Gastrocnemius medialis (tissue), 4 donors: ENCODE data around the gene CACNA1H. TPM values are rescaled to one million over a fixed set of nuclear protein-coding genes. Genes with fewer than 3 reads are reported as not detected.

Source experiments
- ATAC-seq, 2 donors: fragments of 150-250 bp; one replicate each; pipeline ENCODE4 v1.9.1; 2016
- DNase-seq, 2 donors: peaks; one replicate each; pipeline ENCODE4 v3.0.0-alpha.2; 2019
- H3K27ac ChIP-seq, 4 donors: fragments of 200-600 bp; sonication (generic); 1 replicate in 1 of 4; 2 replicates in 3 of 4; pipeline ENCODE4 v1.5.1; 2016 to 2018; ENCODE audit warnings: mild to moderate bottlenecking in 2 of 4, moderate library complexity in 1 of 4
- H3K27me3 ChIP-seq, 3 donors: fragments of 200-600 bp; sonication (generic) in 2 of 3; 1 replicate in 1 of 3; 2 replicates in 2 of 3; pipeline versions ENCODE4 v1.5.1 to v1.6.0; 2016 to 2019; ENCODE audit warnings: mild to moderate bottlenecking in 1 of 3, moderate library complexity in 1 of 3
- H3K36me3 ChIP-seq, 2 donors: fragments of 200-600 bp; sonication (generic) in 1 of 2; one replicate each; pipeline ENCODE4 v1.5.1; 2017 to 2018
- H3K4me1 ChIP-seq, 2 donors: fragments of 200-600 bp; sonication (generic) in 1 of 2; one replicate each; pipeline ENCODE4 v1.5.1; 2016 to 2017; ENCODE audit warnings: mild to moderate bottlenecking in 2 of 2
- H3K4me3 ChIP-seq, 4 donors: fragments of 200-600 bp; sonication (generic) in 3 of 4; 1 replicate in 1 of 4; 2 replicates in 3 of 4; pipeline ENCODE4 v1.5.1; 2016 to 2019; ENCODE audit warnings: mild to moderate bottlenecking in 2 of 4
- H3K9me3 ChIP-seq, 3 donors: fragments of 200-600 bp; sonication (generic) in 2 of 3; 1 replicate in 1 of 3; 2 replicates in 2 of 3; pipeline ENCODE4 v1.5.1; 2016 to 2019
- CTCF ChIP-seq, 5 experiments: fragments of 450-650 bp in 3 of 5; fragments of 200-600 bp in 2 of 5; sonication (generic) in 2 of 5; IDR thresholded peaks in 4 of 5; conservative IDR thresholded peaks in 1 of 5; 1 replicate in 4 of 5; 2 replicates in 1 of 5; pipeline ENCODE4 v1.5.1; 2016 to 2019; ENCODE audit warnings: antibody characterized with exemption in 5 of 5, mild to moderate bottlenecking in 3 of 5, moderate library complexity in 3 of 5
- POLR2A ChIP-seq, 2 donors: fragments of 450-650 bp; IDR thresholded peaks; one replicate each; pipeline ENCODE4 v1.6.1; 2017; ENCODE audit warnings: antibody characterized with exemption in 2 of 2, mild to moderate bottlenecking in 2 of 2, moderate library complexity in 2 of 2
- in situ Hi-C, 4 donors: fragments of 200-750 bp; cut with MboI; loops; one replicate each; pipeline versions ENCODE4 v1.15.0 to v1.8.0; 2017; ENCODE audit warnings: low sequenced_read_pairs in 4 of 4
- intact Hi-C: fragments of 100-400 bp; cut with DNase I; formaldehyde crosslinking; loops from one replicate; pipeline ENCODE4 v1.15.1; 2023; ENCODE audit warnings: low total_unique reads
- total RNA-seq, 4 donors: library from RNA; depleted of rRNA; stranded (reverse); fragments of >200 nt; gene quantifications; one replicate each; pipeline versions ENCODE4 v1.1.0 to v1.2.3, GENCODE V29; 2016

CACNA1H gene
- total RNA-seq, 4 donors from 2014 or later, result 3.7 to 12.8 (median 4.5) TPM

DNA sequence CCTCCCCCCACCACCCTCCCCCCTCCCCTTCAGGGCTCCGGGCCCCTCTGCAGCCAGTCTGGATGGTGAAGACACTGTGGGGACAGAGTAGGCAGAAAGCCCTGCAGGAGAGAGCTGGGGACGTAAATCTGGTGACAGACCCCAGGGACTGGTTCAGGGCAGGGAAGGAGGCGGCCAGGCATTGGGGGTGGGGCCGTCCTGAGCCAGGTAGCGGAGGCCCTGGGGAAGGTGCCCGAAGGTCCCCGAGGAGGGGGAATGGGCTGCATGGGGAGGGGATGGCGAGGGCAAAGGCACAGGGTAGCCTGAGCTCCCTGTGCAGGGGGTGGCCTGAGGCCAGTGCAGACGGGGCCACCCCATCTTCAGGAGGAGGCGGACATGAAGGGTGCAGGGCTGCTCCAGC is 26.3 kb upstream of the CACNA1H start:
- Histone ChIP-seq H3K27me3 (peaks cover 5 to 8% (median 8%) of the 10 kb centered on the region in 3 donors), H3K27ac (no peak overlapping the region), H3K4me1 (no peaks in the 10 kb centered on the region), H3K9me3 (no peaks in the 10 kb centered on the region), H3K4me3 (no peak overlapping the region), H3K36me3 (no peaks in the 10 kb centered on the region)
- ATAC-seq (no peak), DNase-seq (no peak)
- no peak for TF ChIP-seq CTCF (IDR thresholded peaks at IDR 0.05 in 4 of 5, conservative IDR thresholded peaks at IDR 0.05 in 1 of 5)
- no peak for TF ChIP-seq POLR2A (IDR thresholded peaks at IDR 0.05)
- in situ Hi-C loops, result no loop called here
- intact Hi-C loops, result no loop called here

GRCh38 chr16:1127101-1127500 is 25.8 kb upstream of the CACNA1H start:
- peaks cover 5 to 8% (median 8%) of the 10 kb centered on the region in 3 donors for H3K27me3 ChIP-seq
- TF ChIP-seq CTCF (IDR thresholded peaks at IDR 0.05 in 4 of 5, conservative IDR thresholded peaks at IDR 0.05 in 1 of 5), result no peak
- ATAC-seq (no peak), DNase-seq (no peak)
- in situ Hi-C loops (no loop called here), intact Hi-C loops (no loop called here)
- H3K36me3 ChIP-seq, result no peaks in the 10 kb centered on the region
- H3K27ac ChIP-seq, result no peak overlapping the region
- no peaks in the 10 kb centered on the region for H3K9me3 ChIP-seq
- no peaks in the 10 kb centered on the region for H3K4me1 ChIP-seq
- H3K4me3 ChIP-seq, result no peak overlapping the region

- Histone ChIP-seq H3K27me3 (peaks cover 3 to 8% (median 6%) of the 10 kb centered on the region in 3 donors), H3K9me3 (no peaks in the 10 kb centered on the region), H3K4me3 (no peak overlapping the region), H3K4me1 (no peaks in the 10 kb centered on the region), H3K27ac (no peak overlapping the region), H3K36me3 (no peaks in the 10 kb centered on the region)
- DNase-seq (no peak), ATAC-seq (no peak)
- TF ChIP-seq POLR2A (IDR thresholded peaks at IDR 0.05) (no peak), CTCF (IDR thresholded peaks at IDR 0.05 in 4 of 5, conservative IDR thresholded peaks at IDR 0.05 in 1 of 5) (no peak)
- in situ Hi-C loops, result no loop called here
- intact Hi-C loops, result no loop called here
Observed at GRCh38 chr16:1127971-1128715, 24.8 kb upstream of the CACNA1H start.

DNA sequence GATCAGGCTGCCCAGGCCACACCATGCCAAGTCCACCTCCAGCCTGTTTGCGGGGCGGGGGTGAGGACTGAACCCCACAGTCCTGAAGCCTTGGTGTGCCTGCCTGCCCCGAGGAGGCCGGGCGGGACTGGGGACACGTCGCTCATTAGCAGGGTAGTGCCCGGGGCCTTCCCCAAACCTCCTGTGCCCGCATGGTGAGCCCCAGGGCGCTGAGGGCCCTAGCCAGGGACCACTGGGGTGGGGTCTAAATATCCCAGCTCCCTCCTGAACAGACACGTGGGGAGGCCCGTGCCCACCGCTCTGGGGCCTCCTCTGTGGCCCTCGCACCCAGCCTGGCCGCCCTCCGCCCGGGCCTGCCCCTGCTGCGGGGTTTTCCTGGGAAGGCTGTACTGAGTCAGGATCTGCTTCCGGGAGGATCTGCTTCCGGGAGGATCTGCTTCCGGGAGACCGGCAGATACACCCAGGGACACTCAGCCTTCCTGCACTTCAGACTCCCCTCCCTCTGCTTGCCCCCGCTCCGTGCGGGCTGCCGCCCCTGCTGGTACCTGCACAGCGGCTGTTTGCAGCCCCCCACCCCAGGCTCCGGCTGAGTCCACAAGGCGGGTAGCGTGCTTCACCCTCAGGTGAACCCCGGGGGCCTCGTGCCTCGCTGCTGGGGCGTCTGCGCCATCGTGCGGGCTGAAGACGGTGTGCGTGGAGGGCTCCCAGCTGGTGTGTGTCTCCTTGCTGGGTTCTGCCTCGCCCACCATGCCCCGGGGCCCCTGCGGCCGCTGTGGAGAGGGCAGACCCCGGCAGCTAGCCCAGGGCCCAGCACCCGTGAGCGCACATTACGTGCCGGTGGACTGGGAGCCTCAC is 23.6 kb upstream of the CACNA1H start:
- intact Hi-C loops, result no loop called here
- ATAC-seq, result no peak

More for the DNA sequence above, 23.6 kb upstream of the CACNA1H start:
- H3K27me3 ChIP-seq, result peaks cover 2 to 4% (median 3%) of the 10 kb centered on the region in 3 donors
- no peak overlapping the region for H3K27ac ChIP-seq
- TF ChIP-seq CTCF (IDR thresholded peaks at IDR 0.05 in 4 of 5, conservative IDR thresholded peaks at IDR 0.05 in 1 of 5), result no peak
- H3K36me3 ChIP-seq, result no peaks in the 10 kb centered on the region
- H3K4me1 ChIP-seq, result no peaks in the 10 kb centered on the region
- H3K9me3 ChIP-seq, result no peaks in the 10 kb centered on the region
- no peak overlapping the region for H3K4me3 ChIP-seq
- DNase-seq, result no peak
- in situ Hi-C loops, result no loop called here
